Natural killer cell (primary cell): Measurements from ENCODE around the gene MPDU1. TPM values are rescaled to one million over a fixed set of nuclear protein-coding genes. Genes with fewer than 3 reads are reported as not detected.
A peak's percentile ranks its signal among the peaks of the same experiment; 100 is the strongest.

Experiments used
- ATAC-seq, 3 donors: fragments of 150-1000 bp in 2 of 3; fragments of 200-7000 bp in 1 of 3; cut with Tn5 transposase; 1 replicate in 1 of 3; 2 replicates in 2 of 3; pipeline ENCODE4 v1.10.0; 2021; ENCODE audit warnings: mild to moderate bottlenecking in 2 of 3, moderate library complexity in 2 of 3
- DNase-seq, 2 donors: peaks; one replicate each; pipeline versions ENCODE4 v3.0.0 to v3.0.0-alpha.2; 2013 to 2021; ENCODE audit warnings: mixed read lengths in 1 of 2
- H3K27ac ChIP-seq: one replicate; pipeline ENCODE4 v1.5.1; 2013; ENCODE audit warnings: mild to moderate bottlenecking, low read length
- H3K27me3 ChIP-seq: one replicate; pipeline ENCODE4 v1.6.1; 2013; ENCODE audit warnings: low read length; ENCODE audit not compliant: control insufficient read depth, insufficient read depth
- H3K36me3 ChIP-seq: one replicate; pipeline ENCODE4 v1.6.1; 2013; ENCODE audit warnings: low read length; ENCODE audit not compliant: control insufficient read depth, insufficient read depth
- H3K4me1 ChIP-seq: one replicate; pipeline ENCODE4 v1.6.1; 2013; ENCODE audit warnings: low read length; ENCODE audit not compliant: control insufficient read depth, insufficient read depth
- H3K4me3 ChIP-seq: one replicate; pipeline ENCODE4 v1.5.1; 2013; ENCODE audit warnings: low read length
- H3K9me3 ChIP-seq: one replicate; pipeline ENCODE4 v1.6.1; 2013; ENCODE audit warnings: low read length; ENCODE audit not compliant: control insufficient read depth, insufficient read depth
- H3K27ac Mint-ChIP-seq, 2 donors: one replicate each; pipeline ENCODE4 v1.8.0; 2022; ENCODE audit warnings: mild to moderate bottlenecking in 2 of 2, mixed read lengths in 2 of 2, moderate library complexity in 1 of 2
- H3K27me3 Mint-ChIP-seq, 2 donors: one replicate each; pipeline ENCODE4 v1.8.0; 2022; ENCODE audit warnings: low read depth in 2 of 2, mixed read lengths in 2 of 2
- H3K36me3 Mint-ChIP-seq: one replicate; pipeline ENCODE4 v1.8.0; 2022; ENCODE audit warnings: mixed read lengths
- H3K4me1 Mint-ChIP-seq, 2 donors: one replicate each; pipeline ENCODE4 v1.8.0; 2022; ENCODE audit warnings: mixed read lengths in 2 of 2
- H3K4me3 Mint-ChIP-seq: one replicate; pipeline ENCODE4 v1.8.0; 2022; ENCODE audit warnings: mild to moderate bottlenecking, moderate library complexity, mixed read lengths
- H3K9me3 Mint-ChIP-seq, 2 donors: one replicate each; pipeline ENCODE4 v1.8.0; 2022; ENCODE audit warnings: mixed read lengths in 2 of 2
- WGBS: methylation state at CpG from one replicate; pipeline ENCODE4 v1.1.7; 2013; ENCODE audit warnings: missing lambda C conversion rate; ENCODE audit not compliant: insufficient coverage; 5-methylcytosine and 5-hydroxymethylcytosine counted together
- intact Hi-C: fragments of 100-400 bp; cut with micrococcal nuclease; formaldehyde crosslinking; loops from one replicate; pipeline ENCODE4 v1.14.2; 2022
- total RNA-seq, 4 donors: library from RNA; stranded (reverse); fragments of 120-200 nt in 1 of 4; gene quantifications; one replicate each; pipeline versions ENCODE4 v1.2.3 to v1.2.4, GENCODE V29; 2013 to 2022
- TF ChIP-seq, protein P1 (sequence below): fragments of 200-600 bp; IDR thresholded peaks from one replicate; pipeline ENCODE4 v1.8.0; 2022; ENCODE audit warnings: antibody characterized with exemption

Gene MPDU1
- total RNA-seq, 3 donors from 2014 or later (not counting 1 experiment from before 2014, with no cell fraction given) = 26.3 to 29.2 (median 27.1) TPM

GRCh38 chr17:7569571-7569970 is 14.1 kb upstream of the MPDU1 start:
- TF ChIP-seq, protein P1, sequence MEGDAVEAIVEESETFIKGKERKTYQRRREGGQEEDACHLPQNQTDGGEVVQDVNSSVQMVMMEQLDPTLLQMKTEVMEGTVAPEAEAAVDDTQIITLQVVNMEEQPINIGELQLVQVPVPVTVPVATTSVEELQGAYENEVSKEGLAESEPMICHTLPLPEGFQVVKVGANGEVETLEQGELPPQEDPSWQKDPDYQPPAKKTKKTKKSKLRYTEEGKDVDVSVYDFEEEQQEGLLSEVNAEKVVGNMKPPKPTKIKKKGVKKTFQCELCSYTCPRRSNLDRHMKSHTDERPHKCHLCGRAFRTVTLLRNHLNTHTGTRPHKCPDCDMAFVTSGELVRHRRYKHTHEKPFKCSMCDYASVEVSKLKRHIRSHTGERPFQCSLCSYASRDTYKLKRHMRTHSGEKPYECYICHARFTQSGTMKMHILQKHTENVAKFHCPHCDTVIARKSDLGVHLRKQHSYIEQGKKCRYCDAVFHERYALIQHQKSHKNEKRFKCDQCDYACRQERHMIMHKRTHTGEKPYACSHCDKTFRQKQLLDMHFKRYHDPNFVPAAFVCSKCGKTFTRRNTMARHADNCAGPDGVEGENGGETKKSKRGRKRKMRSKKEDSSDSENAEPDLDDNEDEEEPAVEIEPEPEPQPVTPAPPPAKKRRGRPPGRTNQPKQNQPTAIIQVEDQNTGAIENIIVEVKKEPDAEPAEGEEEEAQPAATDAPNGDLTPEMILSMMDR = no peak
- ATAC-seq (no peak), DNase-seq (no peak)
- H3K36me3 ChIP-seq = peaks cover 37% of the 10 kb centered on the region
- H3K4me3 ChIP-seq = no peak overlapping the region
- Mint-ChIP-seq H3K27ac (no peak overlapping the region), H3K27me3 (no peaks in the 10 kb centered on the region), H3K4me1 (peaks cover 24 to 31% of the 10 kb centered on the region in 2 donors), H3K4me3 (no peak overlapping the region), H3K36me3 (no peaks in the 10 kb centered on the region), H3K9me3 (no peaks in the 10 kb centered on the region)
- no peaks in the 10 kb centered on the region for H3K9me3 ChIP-seq
- H3K27me3 ChIP-seq = no peaks in the 10 kb centered on the region
- intact Hi-C loops = no loop called here
- peaks cover 13% of the 10 kb centered on the region for H3K4me1 ChIP-seq
- H3K27ac ChIP-seq = no peak overlapping the region
- WGBS = 100% methylated on average over 4 of the region's 5 CpGs

GRCh38 chr17:7570351-7570750 is 13.3 kb upstream of the MPDU1 start:
- ATAC-seq (no peak), DNase-seq (no peak)
- H3K9me3 Mint-ChIP-seq = no peaks in the 10 kb centered on the region
- H3K27me3 ChIP-seq = no peaks in the 10 kb centered on the region
- H3K27ac ChIP-seq = no peak overlapping the region
- H3K36me3 Mint-ChIP-seq = no peaks in the 10 kb centered on the region
- no peak overlapping the region for H3K4me3 ChIP-seq
- H3K36me3 ChIP-seq = peaks cover 37% of the 10 kb centered on the region
- intact Hi-C loops = loop anchor here (5.0 kb wide), 1 partner anchor 272 kb away; no protein-coding TSS in a partner anchor
- no peak overlapping the region for H3K4me3 Mint-ChIP-seq
- whole genome bisulfite sequencing = 97% methylated on average over 10 of the region's 10 CpGs
- peaks cover 30 to 38% of the 10 kb centered on the region in 2 donors for H3K4me1 Mint-ChIP-seq
- H3K9me3 ChIP-seq = no peaks in the 10 kb centered on the region
- no peaks in the 10 kb centered on the region for H3K27me3 Mint-ChIP-seq
- H3K27ac Mint-ChIP-seq = peak overlapping the region in 1 of 2 donors; percentile 100
- peaks cover 21% of the 10 kb centered on the region for H3K4me1 ChIP-seq
- TF ChIP-seq, protein P1 = no peak

DNA sequence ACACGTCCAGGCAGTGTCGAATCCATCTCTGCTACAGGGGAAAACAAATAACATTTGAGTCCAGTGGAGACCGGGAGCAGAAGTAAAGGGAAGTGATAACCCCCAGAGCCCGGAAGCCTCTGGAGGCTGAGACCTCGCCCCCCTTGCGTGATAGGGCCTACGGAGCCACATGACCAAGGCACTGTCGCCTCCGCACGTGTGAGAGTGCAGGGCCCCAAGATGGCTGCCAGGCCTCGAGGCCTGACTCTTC is 11.4 kb upstream of the MPDU1 start:
- DNase-seq (no peak), ATAC-seq (no peak)
- Mint-ChIP-seq H3K4me3 (peak overlapping the region; percentile 99), H3K36me3 (peaks cover 12% of the 10 kb centered on the region), H3K27ac (peak overlapping the region; percentile 98 to 100), H3K4me1 (peaks cover 43 to 47% of the 10 kb centered on the region in 2 donors), H3K9me3 (no peaks in the 10 kb centered on the region), H3K27me3 (no peaks in the 10 kb centered on the region)
- Histone ChIP-seq H3K36me3 (peaks cover 46% of the 10 kb centered on the region), H3K9me3 (no peaks in the 10 kb centered on the region), H3K4me1 (peaks cover 27% of the 10 kb centered on the region), H3K27me3 (no peaks in the 10 kb centered on the region), H3K27ac (peak overlapping the region; percentile 86), H3K4me3 (peak overlapping the region; percentile 46)
- 0% methylated on average over 10 of the region's 11 CpGs for WGBS
- TF ChIP-seq, protein P1 = no peak
- intact Hi-C loops = loop anchor here (1.0 to 5.0 kb wide), 6 partner anchors 11 to 270 kb away; partner anchors contain the start of genes EIF5A, FXR2, POLR2A and SENP3
